Adipocyte (in vitro differentiated cells): ENCODE measurements around the gene PTPRH.

Experiments used
- DNase-seq: peaks from one replicate; pipeline ENCODE4 v3.0.0-alpha.2; 2015; ENCODE audit warnings: low read depth
- H3K27me3 ChIP-seq: replicated peaks from 2 replicates; pipeline ENCODE4 v1.7.0; 2013; ENCODE audit warnings: mild to moderate bottlenecking, low read length, moderate library complexity; ENCODE audit not compliant: control insufficient read depth, insufficient read depth
- H3K36me3 ChIP-seq: 2 replicates; pipeline ENCODE4 v1.7.0; 2013; ENCODE audit warnings: low read length, mild to moderate bottlenecking, moderate library complexity; ENCODE audit not compliant: control insufficient read depth, insufficient read depth, severe bottlenecking
- H3K4me1 ChIP-seq: 2 replicates; pipeline ENCODE4 v1.7.0; 2013; ENCODE audit warnings: mild to moderate bottlenecking, low read length, moderate library complexity; ENCODE audit not compliant: control insufficient read depth, insufficient read depth
- H3K4me3 ChIP-seq: 2 replicates; pipeline ENCODE4 v1.7.0; 2013; ENCODE audit warnings: mild to moderate bottlenecking, low read length, moderate library complexity
- H3K9ac ChIP-seq: 2 replicates; pipeline ENCODE4 v1.7.0; 2013; ENCODE audit warnings: mild to moderate bottlenecking, low read length, moderate library complexity
- H3K9me3 ChIP-seq: 2 replicates; pipeline ENCODE4 v1.7.0; 2013; ENCODE audit warnings: mild to moderate bottlenecking, low read length, moderate library complexity; ENCODE audit not compliant: control insufficient read depth

The PTPRH gene

DNA sequence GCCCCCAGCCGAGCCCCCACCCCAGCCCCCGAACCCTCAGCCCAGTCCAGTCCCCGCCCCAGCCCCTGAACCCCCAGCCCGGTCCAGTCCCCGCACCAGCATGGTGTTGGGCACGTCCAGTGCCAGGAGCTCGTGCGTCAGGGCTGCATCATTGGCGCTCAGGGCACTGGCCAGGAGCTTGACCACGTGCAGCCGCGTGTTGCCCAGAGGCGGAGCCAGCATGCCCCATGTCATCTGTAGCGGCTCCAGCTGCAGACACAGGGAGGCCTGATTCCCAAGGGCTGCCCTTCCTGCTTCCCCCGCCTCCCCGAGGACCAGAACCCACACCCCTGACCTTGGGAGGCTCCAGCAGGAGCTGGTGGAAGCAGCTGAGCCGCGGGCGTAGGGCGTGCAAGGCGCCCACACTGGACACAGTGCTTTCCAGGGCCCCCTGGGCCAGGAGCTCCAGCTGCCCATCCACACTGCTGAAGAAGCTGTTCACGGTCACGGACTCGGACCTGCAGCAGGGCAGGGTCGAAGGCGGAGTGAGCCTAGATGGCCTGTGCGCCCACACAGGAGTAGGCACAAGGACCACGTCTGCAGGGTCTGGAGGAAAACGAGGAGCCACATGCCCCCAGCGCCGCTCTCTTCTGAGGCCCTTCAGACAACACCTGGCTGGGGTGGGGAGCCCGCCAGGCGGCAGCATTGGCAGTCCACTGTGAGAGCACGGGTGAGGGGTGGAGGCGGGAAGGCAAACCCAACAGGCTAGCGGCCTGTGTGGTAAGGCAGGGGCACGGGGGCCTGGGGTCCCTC lies 32.0 kb upstream of the PTPRH start:
- Histone ChIP-seq H3K4me3 (no peak overlapping the region), H3K27me3 (no peaks in the 10 kb centered on the region), H3K9ac (no peak overlapping the region), H3K36me3 (peaks cover 91% of the 10 kb centered on the region), H3K9me3 (no peaks in the 10 kb centered on the region), H3K4me1 (no peaks in the 10 kb centered on the region)
- no peak for DNase-seq

DNA sequence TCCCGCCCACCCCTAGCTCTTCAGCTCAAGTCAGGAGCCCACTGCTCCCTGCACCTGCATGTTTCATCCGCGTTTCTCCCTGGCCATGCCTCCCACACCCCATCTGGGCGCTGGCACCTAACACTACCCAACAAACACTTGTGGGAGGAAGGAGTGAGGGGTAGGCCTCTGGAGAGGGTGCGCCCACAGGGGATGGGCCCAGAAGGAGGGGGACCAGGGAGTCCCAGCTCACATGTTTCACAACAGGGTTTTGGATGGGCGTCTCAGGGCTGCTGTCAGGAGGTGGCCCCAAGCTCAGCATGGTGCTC lies 31.4 kb upstream of the PTPRH start:
- Histone ChIP-seq H3K36me3 (peaks cover 91% of the 10 kb centered on the region), H3K4me1 (no peaks in the 10 kb centered on the region), H3K9ac (no peak overlapping the region), H3K27me3 (no peaks in the 10 kb centered on the region), H3K9me3 (no peaks in the 10 kb centered on the region), H3K4me3 (no peak overlapping the region)
- DNase-seq: no peak

GRCh38 chr19:55239004-55239403 lies 29.7 kb upstream of the PTPRH start:
- no peak for DNase-seq
- H3K9me3 ChIP-seq: no peaks in the 10 kb centered on the region
- no peaks in the 10 kb centered on the region for H3K27me3 ChIP-seq
- H3K4me1 ChIP-seq: no peaks in the 10 kb centered on the region
- peaks cover 88% of the 10 kb centered on the region for H3K36me3 ChIP-seq
- H3K4me3 ChIP-seq: no peak overlapping the region
- H3K9ac ChIP-seq: no peak overlapping the region

GRCh38 chr19:55238030-55238429 lies 28.7 kb upstream of the PTPRH start:
- H3K4me1 ChIP-seq: no peaks in the 10 kb centered on the region
- H3K27me3 ChIP-seq: no peaks in the 10 kb centered on the region
- no peak overlapping the region for H3K9ac ChIP-seq
- H3K4me3 ChIP-seq: no peak overlapping the region
- H3K36me3 ChIP-seq: peaks cover 89% of the 10 kb centered on the region
- H3K9me3 ChIP-seq: no peaks in the 10 kb centered on the region
- DNase-seq: no peak

GRCh38 chr19:55232986-55233385 lies 23.7 kb upstream of the PTPRH start:
- Histone ChIP-seq H3K36me3 (peaks cover 76% of the 10 kb centered on the region), H3K9me3 (no peaks in the 10 kb centered on the region), H3K4me1 (no peaks in the 10 kb centered on the region), H3K27me3 (no peaks in the 10 kb centered on the region), H3K4me3 (no peak overlapping the region), H3K9ac (no peak overlapping the region)
- no peak for DNase-seq

GRCh38 chr19:55232286-55232602 lies 22.9 kb upstream of the PTPRH start:
- no peak overlapping the region for H3K4me3 ChIP-seq
- peaks cover 69% of the 10 kb centered on the region for H3K36me3 ChIP-seq
- H3K27me3 ChIP-seq: no peaks in the 10 kb centered on the region
- H3K9me3 ChIP-seq: no peaks in the 10 kb centered on the region
- H3K4me1 ChIP-seq: no peaks in the 10 kb centered on the region
- H3K9ac ChIP-seq: no peak overlapping the region
- no peak for DNase-seq

DNA sequence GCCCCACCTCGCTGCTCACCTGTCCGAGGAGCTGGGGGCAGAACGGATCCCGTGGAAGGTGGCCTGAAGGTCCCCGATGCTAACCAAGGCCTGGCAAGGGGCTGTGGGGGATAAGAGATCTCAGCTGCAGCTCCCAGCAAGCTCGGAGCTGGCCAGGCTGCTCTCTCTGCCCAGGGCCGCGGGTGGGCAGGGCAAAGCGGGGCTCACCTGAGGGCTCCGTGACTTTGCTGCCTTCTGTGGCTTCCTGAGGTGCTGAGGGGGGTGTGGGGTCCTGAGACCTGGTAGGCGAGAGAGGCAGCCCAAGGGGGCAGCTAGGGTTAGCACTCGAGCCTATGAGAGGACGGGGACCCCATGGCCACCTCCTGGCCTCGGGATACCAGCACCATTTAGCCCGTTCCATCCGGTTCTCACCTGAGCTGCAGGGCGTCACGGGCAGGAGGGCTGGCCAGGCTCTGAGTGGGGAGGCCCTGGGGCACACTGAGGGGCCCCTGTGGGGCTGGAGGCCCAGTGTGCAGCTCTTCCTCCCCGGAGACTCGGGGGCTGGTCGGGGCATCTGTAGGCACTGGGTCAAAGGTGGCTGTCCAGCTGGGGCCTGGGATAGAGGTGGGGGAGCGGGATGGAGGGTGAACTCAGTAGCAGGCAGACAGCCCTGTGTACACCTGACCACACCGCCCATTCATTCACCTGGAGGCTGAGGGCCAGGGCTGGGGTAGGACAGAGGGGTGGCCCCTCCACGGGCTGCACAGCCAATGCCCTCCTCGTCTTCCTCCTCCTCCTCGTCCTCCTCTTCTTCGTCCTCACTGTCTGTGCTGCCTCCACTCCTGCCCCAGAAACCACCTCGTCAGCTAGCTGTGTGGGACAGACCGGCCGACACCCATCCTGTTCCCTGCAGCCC lies 22.3 kb upstream of the PTPRH start:
- no peak for DNase-seq
- Histone ChIP-seq H3K4me3 (no peak overlapping the region), H3K36me3 (peaks cover 68% of the 10 kb centered on the region), H3K4me1 (no peaks in the 10 kb centered on the region), H3K9ac (no peak overlapping the region), H3K27me3 (no peaks in the 10 kb centered on the region), H3K9me3 (no peaks in the 10 kb centered on the region)

- DNase-seq: no peak
- Histone ChIP-seq H3K4me3 (no peak overlapping the region), H3K9me3 (no peaks in the 10 kb centered on the region), H3K36me3 (peaks cover 61% of the 10 kb centered on the region), H3K4me1 (no peaks in the 10 kb centered on the region), H3K9ac (no peak overlapping the region), H3K27me3 (no peaks in the 10 kb centered on the region)
Measured at GRCh38 chr19:55230780-55231179, 21.5 kb upstream of the PTPRH start.

DNA sequence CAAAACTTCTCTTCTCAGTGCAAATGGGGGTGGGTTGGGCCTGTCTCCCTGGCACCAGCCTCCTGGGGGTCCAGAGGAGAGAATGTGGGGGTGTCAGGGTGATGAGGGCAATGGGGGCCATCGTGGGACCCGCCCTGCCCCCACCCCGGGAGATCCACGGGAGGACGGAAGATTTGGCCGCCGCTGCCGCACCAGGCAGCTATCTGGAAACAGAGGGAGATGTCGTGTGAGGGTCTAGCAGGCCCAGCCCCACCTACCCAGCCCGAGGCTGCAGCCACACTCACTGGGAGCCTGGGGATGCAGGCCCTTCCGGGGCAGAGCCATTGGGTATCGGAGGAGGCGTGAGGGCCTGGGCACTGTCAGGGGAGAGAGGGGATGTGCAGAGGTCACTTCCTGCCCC lies 21.0 kb upstream of the PTPRH start:
- no peak for DNase-seq
- Histone ChIP-seq H3K4me1 (no peaks in the 10 kb centered on the region), H3K36me3 (peaks cover 60% of the 10 kb centered on the region), H3K9me3 (no peaks in the 10 kb centered on the region), H3K9ac (no peak overlapping the region), H3K27me3 (no peaks in the 10 kb centered on the region), H3K4me3 (no peak overlapping the region)

DNA sequence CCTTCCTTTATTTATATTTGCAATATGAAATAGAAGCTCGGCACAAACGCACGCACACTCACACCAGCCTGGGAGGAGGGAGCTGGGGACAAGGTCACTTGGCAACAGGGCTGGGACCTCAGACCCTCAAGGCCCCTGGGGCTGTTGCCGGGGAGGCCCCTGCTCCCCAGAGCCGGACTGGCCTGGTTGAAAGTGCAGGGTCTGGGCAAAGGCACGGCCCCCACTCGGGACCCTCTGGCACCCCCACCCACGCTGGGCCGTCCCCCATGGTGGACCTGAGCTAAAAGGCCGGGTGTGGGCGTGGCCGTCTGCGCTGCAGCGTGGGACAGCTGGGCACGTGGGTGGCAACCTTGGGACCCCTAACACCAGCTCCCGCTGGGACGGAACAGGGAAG lies 20.5 kb upstream of the PTPRH start:
- no peaks in the 10 kb centered on the region for H3K4me1 ChIP-seq
- no peaks in the 10 kb centered on the region for H3K27me3 ChIP-seq
- DNase-seq: no peak
- H3K4me3 ChIP-seq: no peak overlapping the region
- H3K36me3 ChIP-seq: peaks cover 56% of the 10 kb centered on the region
- H3K9me3 ChIP-seq: no peaks in the 10 kb centered on the region
- H3K9ac ChIP-seq: no peak overlapping the region

DNA sequence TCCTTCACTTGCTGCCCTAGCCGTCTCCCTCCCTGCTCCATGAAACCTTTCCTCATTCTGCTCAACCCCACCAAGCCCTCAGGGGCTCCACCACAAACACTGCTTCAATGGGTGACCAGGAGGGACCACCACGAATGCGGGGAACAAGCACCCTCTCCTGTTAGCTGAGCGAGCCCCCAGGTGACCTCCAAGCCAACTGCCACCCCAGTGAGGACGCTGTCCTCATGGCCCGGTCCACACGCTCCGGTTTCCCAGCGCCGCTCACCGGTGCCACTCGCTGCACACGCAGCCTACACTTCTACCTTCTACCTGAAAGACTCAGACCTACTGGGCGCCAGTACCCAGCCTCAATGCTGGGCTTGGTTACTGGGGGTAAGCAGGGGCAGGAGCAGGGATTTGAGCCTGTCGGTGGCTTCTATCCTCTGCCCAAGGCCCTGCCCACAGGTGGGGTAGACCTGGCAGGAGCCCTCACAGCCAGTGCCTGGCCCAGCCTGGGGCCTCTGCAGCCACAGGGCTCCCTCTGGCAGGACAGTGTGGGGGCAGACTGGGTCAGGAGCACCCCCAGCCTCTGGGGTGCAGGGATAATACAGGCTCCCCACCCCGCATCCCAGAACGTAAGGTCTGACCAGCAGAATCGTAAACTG lies 20.0 kb upstream of the PTPRH start:
- Histone ChIP-seq H3K9me3 (no peaks in the 10 kb centered on the region), H3K27me3 (no peaks in the 10 kb centered on the region), H3K36me3 (peaks cover 51% of the 10 kb centered on the region), H3K4me1 (no peaks in the 10 kb centered on the region), H3K4me3 (no peak overlapping the region), H3K9ac (no peak overlapping the region)
- DNase-seq: no peak
